ENCODE results near the gene HTR1D.
"Not testable (repeated sequence)": the region's sequence is repeated elsewhere in the genome, so short reads cannot be mapped to it uniquely, and the experiment has no call there.

Gene HTR1D

GRCh38 chr1:23227806-23228205 lies 10.5 kb upstream of the HTR1D start:
- no peak overlapping the region for H3K4me3 ChIP-seq (ENCODE audit: insufficient read length, low read depth)
- no peaks in the 10 kb centered on the region for H3K27me3 ChIP-seq (ENCODE audit: insufficient read depth, insufficient read length)
- H3K36me3 ChIP-seq (ENCODE audit: insufficient read depth, insufficient read length, low read length): no peaks in the 10 kb centered on the region
- no peaks in the 10 kb centered on the region for H3K4me1 ChIP-seq (ENCODE audit: insufficient read depth, insufficient read length)
- no peaks in the 10 kb centered on the region for H3K9me3 ChIP-seq (ENCODE audit: insufficient read depth, low read length)
- no peak for DNase-seq (ENCODE audit: low read depth, low spot score)
- no peak for TF ChIP-seq YY1 (IDR thresholded peaks at IDR 0.05; ENCODE audit: insufficient read depth, insufficient read length)
- TF ChIP-seq ZNF274 (IDR thresholded peaks at IDR 0.05; ENCODE audit: low read depth, low read length): no peak
- TF ChIP-seq SUZ12 (IDR thresholded peaks at IDR 0.05; ENCODE audit: extremely low read depth, insufficient read depth, insufficient read length): no peak
- H3K9ac ChIP-seq (ENCODE audit: insufficient read length, low read depth): no peak overlapping the region

GRCh38 chr1:23224739-23225648 lies 7.7 kb upstream of the HTR1D start:
- H3K27me3 ChIP-seq (ENCODE audit: insufficient read depth, insufficient read length): no peaks in the 10 kb centered on the region
- no peak for DNase-seq (ENCODE audit: low read depth, low spot score)
- H3K9me3 ChIP-seq (ENCODE audit: insufficient read depth, low read length): no peaks in the 10 kb centered on the region
- H3K36me3 ChIP-seq (ENCODE audit: insufficient read depth, insufficient read length, low read length): no peaks in the 10 kb centered on the region
- no peak overlapping the region for H3K4me3 ChIP-seq (ENCODE audit: insufficient read length, low read depth)
- H3K9ac ChIP-seq (ENCODE audit: insufficient read length, low read depth): no peak overlapping the region
- peaks cover 3% of the 10 kb centered on the region for H3K4me1 ChIP-seq (ENCODE audit: insufficient read depth, insufficient read length)
- TF ChIP-seq SUZ12 (IDR thresholded peaks at IDR 0.05; ENCODE audit: extremely low read depth, insufficient read depth, insufficient read length) (no peak), YY1 (IDR thresholded peaks at IDR 0.05; ENCODE audit: insufficient read depth, insufficient read length) (no peak), ZNF274 (IDR thresholded peaks at IDR 0.05; ENCODE audit: low read depth, low read length) (no peak)

DNA sequence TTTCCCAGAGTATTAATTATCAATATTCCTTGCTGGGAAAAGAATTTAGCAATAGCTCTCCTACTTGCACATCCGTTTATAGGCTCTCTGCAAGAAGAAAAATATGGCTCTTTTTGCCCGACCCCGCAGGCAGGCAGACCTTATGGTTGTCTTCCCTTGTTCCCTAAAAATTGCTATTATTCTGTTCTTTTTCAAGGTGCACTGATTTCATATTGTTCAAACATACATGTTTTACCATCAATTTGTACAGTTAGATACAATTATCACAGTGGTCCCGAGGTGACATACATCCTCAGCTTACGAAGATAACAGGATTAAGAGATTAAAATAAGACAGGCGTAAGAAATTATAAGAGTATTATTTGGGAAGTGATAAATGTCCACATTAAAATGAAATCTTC lies 6.7 kb upstream of the HTR1D start:
- not testable (repeated sequence) for H3K36me3 ChIP-seq (ENCODE audit: insufficient read depth, insufficient read length, low read length); H3K9me3 ChIP-seq (ENCODE audit: insufficient read depth, low read length); DNase-seq (ENCODE audit: low read depth, low spot score); H3K4me1 ChIP-seq (ENCODE audit: insufficient read depth, insufficient read length); H3K27me3 ChIP-seq (ENCODE audit: insufficient read depth, insufficient read length); H3K4me3 ChIP-seq (ENCODE audit: insufficient read length, low read depth); H3K9ac ChIP-seq (ENCODE audit: insufficient read length, low read depth)

DNA sequence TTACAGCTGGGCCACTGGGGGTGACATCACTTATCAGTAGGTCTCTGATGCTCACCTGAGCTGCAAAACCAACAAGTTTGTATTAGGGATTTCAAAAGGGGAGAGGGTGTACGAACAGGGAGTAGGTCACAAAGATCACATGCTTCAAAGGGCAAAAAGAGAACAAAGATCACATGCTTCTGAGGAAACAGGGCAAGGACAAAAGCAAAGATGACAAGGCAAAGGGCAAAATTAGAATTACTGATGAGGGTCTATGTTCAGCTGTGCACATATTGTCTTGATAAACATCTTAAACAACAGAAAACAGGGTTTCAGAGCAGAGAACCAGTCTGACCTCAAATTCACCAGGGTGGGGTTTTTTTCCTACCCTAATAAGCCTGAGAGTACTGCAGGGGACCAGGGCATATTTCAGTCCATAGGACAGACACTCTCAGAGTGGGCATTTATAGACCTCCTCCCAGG lies 6.2 kb upstream of the HTR1D start:
- H3K4me3 ChIP-seq (ENCODE audit: insufficient read length, low read depth); H3K9ac ChIP-seq (ENCODE audit: insufficient read length, low read depth); DNase-seq (ENCODE audit: low read depth, low spot score); H3K4me1 ChIP-seq (ENCODE audit: insufficient read depth, insufficient read length); H3K9me3 ChIP-seq (ENCODE audit: insufficient read depth, low read length); H3K36me3 ChIP-seq (ENCODE audit: insufficient read depth, insufficient read length, low read length): not testable (repeated sequence)
- peaks cover 11% of the 10 kb centered on the region for H3K27me3 ChIP-seq (ENCODE audit: insufficient read depth, insufficient read length)

GRCh38 chr1:23222742-23223141 lies 5.4 kb upstream of the HTR1D start:
- Histone ChIP-seq H3K4me3 (ENCODE audit: insufficient read length, low read depth) (no peak overlapping the region), H3K27me3 (ENCODE audit: insufficient read depth, insufficient read length) (peaks cover 19% of the 10 kb centered on the region), H3K4me1 (ENCODE audit: insufficient read depth, insufficient read length) (peaks cover 3% of the 10 kb centered on the region), H3K9me3 (ENCODE audit: insufficient read depth, low read length) (no peaks in the 10 kb centered on the region), H3K36me3 (ENCODE audit: insufficient read depth, insufficient read length, low read length) (no peaks in the 10 kb centered on the region), H3K9ac (ENCODE audit: insufficient read length, low read depth) (no peak overlapping the region)
- DNase-seq (ENCODE audit: low read depth, low spot score): no peak
- TF ChIP-seq YY1 (IDR thresholded peaks at IDR 0.05; ENCODE audit: insufficient read depth, insufficient read length): no peak
- no peak for TF ChIP-seq SUZ12 (IDR thresholded peaks at IDR 0.05; ENCODE audit: extremely low read depth, insufficient read depth, insufficient read length)
- TF ChIP-seq ZNF274 (IDR thresholded peaks at IDR 0.05; ENCODE audit: low read depth, low read length): no peak

GRCh38 chr1:23222331-23222730 lies 5.0 kb upstream of the HTR1D start:
- H3K27me3 ChIP-seq (ENCODE audit: insufficient read depth, insufficient read length): peaks cover 23% of the 10 kb centered on the region
- no peak for TF ChIP-seq YY1 (IDR thresholded peaks at IDR 0.05; ENCODE audit: insufficient read depth, insufficient read length)
- TF ChIP-seq SUZ12 (IDR thresholded peaks at IDR 0.05; ENCODE audit: extremely low read depth, insufficient read depth, insufficient read length): no peak
- no peak for TF ChIP-seq ZNF274 (IDR thresholded peaks at IDR 0.05; ENCODE audit: low read depth, low read length)
- no peak for DNase-seq (ENCODE audit: low read depth, low spot score)

GRCh38 chr1:23221107-23221506 lies 3.8 kb upstream of the HTR1D start:
- TF ChIP-seq ZNF274 (IDR thresholded peaks at IDR 0.05; ENCODE audit: low read depth, low read length) (no peak), SUZ12 (IDR thresholded peaks at IDR 0.05; ENCODE audit: extremely low read depth, insufficient read depth, insufficient read length) (no peak), YY1 (IDR thresholded peaks at IDR 0.05; ENCODE audit: insufficient read depth, insufficient read length) (no peak)

More at GRCh38 chr1:23222331-23222730, 5.0 kb upstream of the HTR1D start:
- H3K9ac ChIP-seq (ENCODE audit: insufficient read length, low read depth): no peak overlapping the region
- no peaks in the 10 kb centered on the region for H3K9me3 ChIP-seq (ENCODE audit: insufficient read depth, low read length)
- H3K4me1 ChIP-seq (ENCODE audit: insufficient read depth, insufficient read length): peaks cover 3% of the 10 kb centered on the region
- H3K36me3 ChIP-seq (ENCODE audit: insufficient read depth, insufficient read length, low read length): no peaks in the 10 kb centered on the region
- no peak overlapping the region for H3K4me3 ChIP-seq (ENCODE audit: insufficient read length, low read depth)

More at GRCh38 chr1:23221107-23221506, 3.8 kb upstream of the HTR1D start:
- Histone ChIP-seq H3K4me1 (ENCODE audit: insufficient read depth, insufficient read length) (peaks cover 5% of the 10 kb centered on the region), H3K27me3 (ENCODE audit: insufficient read depth, insufficient read length) (peaks cover 28% of the 10 kb centered on the region), H3K9me3 (ENCODE audit: insufficient read depth, low read length) (no peaks in the 10 kb centered on the region), H3K4me3 (ENCODE audit: insufficient read length, low read depth) (no peak overlapping the region), H3K9ac (ENCODE audit: insufficient read length, low read depth) (no peak overlapping the region), H3K36me3 (ENCODE audit: insufficient read depth, insufficient read length, low read length) (no peaks in the 10 kb centered on the region)
- no peak for DNase-seq (ENCODE audit: low read depth, low spot score)

Data from NT2/D1 (cell line).